Lung (tissue), 12 donors: ENCODE data around the gene ITGA11. TPM values are rescaled to one million over a fixed set of nuclear protein-coding genes. Genes with fewer than 3 reads are reported as not detected.

ENCODE experiments used
- ATAC-seq: fragments of 200-7000 bp; cut with Tn5 transposase; one replicate; pipeline ENCODE4 v1.9.1; 2020; ENCODE audit warnings: moderate number of reproducible peaks; ENCODE audit not compliant: insufficient read depth, low FRiP score
- DNase-seq, 3 donors: peaks; one replicate each; pipeline ENCODE4 v3.0.0-alpha.2; 2013 to 2017
- H3K27ac ChIP-seq, 2 donors: one replicate each; pipeline ENCODE4 v1.5.1; 2013; ENCODE audit warnings: mild to moderate bottlenecking in 2 of 2, moderate library complexity in 2 of 2, control low read depth in 1 of 2, inconsistent platforms in 1 of 2, low read depth in 1 of 2, low read length in 1 of 2
- H3K27me3 ChIP-seq, 3 donors: one replicate each; pipeline ENCODE4 v1.5.1; 2013; ENCODE audit warnings: low read length in 2 of 3; ENCODE audit not compliant: control insufficient read depth in 3 of 3, insufficient read depth in 3 of 3
- H3K36me3 ChIP-seq, 4 donors: one replicate each; pipeline ENCODE4 v1.5.1; 2013; ENCODE audit warnings: low read length in 4 of 4, mild to moderate bottlenecking in 1 of 4, moderate library complexity in 1 of 4; ENCODE audit not compliant: control insufficient read depth in 4 of 4, insufficient read depth in 4 of 4
- H3K4me1 ChIP-seq, 5 donors: one replicate each; pipeline ENCODE4 v1.5.1; 2013; ENCODE audit warnings: low read length in 5 of 5, mild to moderate bottlenecking in 2 of 5, moderate library complexity in 1 of 5; ENCODE audit not compliant: control insufficient read depth in 5 of 5, insufficient read depth in 5 of 5
- H3K4me3 ChIP-seq: one replicate; pipeline ENCODE4 v1.5.1; 2013; ENCODE audit warnings: mild to moderate bottlenecking, control low read depth, moderate library complexity
- H3K9ac ChIP-seq, 2 donors: one replicate each; pipeline ENCODE4 v1.5.1; 2013; ENCODE audit warnings: low read length in 2 of 2, control low read depth in 1 of 2; ENCODE audit not compliant: insufficient read depth in 1 of 2
- H3K9me3 ChIP-seq, 4 donors: one replicate each; pipeline ENCODE4 v1.5.1; 2013; ENCODE audit warnings: low read length in 3 of 4, mild to moderate bottlenecking in 1 of 4, moderate library complexity in 1 of 4; ENCODE audit not compliant: control insufficient read depth in 4 of 4, insufficient read depth in 3 of 4
- WGBS, 2 donors: extraction: QIAGEN DNeasy Blood & Tissue Kit; methylation state at CpG; one replicate each; pipeline ENCODE4 v1.1.7; 2013; 5-methylcytosine and 5-hydroxymethylcytosine counted together
- polyA plus RNA-seq, 2 donors: library from polyadenylated mRNA; stranded (reverse); fragments of 200-250 nt; gene quantifications; one replicate each; pipeline ENCODE4 v1.2.1, GENCODE V29; 2013
- total RNA-seq, 2 donors: library from RNA; depleted of rRNA in 1 of 2; stranded (reverse); fragments of >200 nt in 1 of 2; gene quantifications; one replicate each; pipeline ENCODE4 v1.2.1, GENCODE V29; 2014 to 2021
- TF ChIP-seq, protein P1 (sequence below): IDR thresholded peaks from 2 replicates; pipeline ENCODE4 v1.5.1; 2012; ENCODE audit warnings: mild to moderate bottlenecking; ENCODE audit errors: control extremely low read depth, extremely low read depth
- donor health status: control.
- donor health status: control.
- donor health status: Bipolar disorder and iron deficiency.
- donor health status: healthy.
- donor health status: DM: yes; HTN: yes; CAD: no.

The ITGA11 gene
- total and polyA plus RNA-seq, 4 donors, result 0.35 to 1.8 (median 1.0) TPM

DNA sequence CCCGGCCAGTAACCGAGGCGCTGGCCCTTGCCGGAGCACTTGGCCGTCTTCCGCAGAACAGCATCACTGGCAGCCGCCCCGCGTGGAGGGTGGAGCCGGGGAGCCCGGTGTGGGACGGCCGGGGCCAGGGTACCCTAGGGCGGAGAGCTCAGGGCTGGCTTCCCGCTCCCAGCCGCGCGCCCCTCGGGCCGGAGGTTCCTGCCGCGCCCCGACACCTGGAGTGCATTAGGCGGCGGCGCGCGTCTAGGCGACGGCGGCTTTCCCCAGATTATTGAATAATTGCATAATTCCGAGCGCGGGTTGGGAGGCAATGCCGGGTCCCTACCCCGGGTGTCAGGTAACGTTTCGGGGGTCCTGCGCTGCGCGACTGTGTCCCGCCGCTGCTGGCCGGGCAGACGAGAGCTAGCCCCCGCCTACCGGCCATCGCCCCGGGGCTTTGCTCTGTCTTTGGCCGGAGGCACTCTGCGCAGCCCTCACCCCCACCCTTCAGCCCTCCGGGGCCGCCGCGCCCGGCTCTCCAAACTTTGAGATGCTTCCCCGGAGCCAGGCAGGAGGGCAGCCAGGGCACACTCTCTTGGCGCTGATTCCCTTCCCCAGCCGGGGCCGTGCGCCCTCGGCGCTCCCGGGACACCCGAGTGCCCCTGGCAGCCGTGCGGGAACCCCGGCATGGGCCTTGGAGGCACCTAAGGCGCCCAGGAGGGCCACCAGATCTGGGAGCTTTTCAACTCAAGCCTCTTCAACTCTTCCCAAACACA, 749 bp downstream of the ITGA11 start:
- DNase-seq (peak in 2 of 3 donors; percentile 37 to 41), ATAC-seq (no peak)
- TF ChIP-seq, protein P1, sequence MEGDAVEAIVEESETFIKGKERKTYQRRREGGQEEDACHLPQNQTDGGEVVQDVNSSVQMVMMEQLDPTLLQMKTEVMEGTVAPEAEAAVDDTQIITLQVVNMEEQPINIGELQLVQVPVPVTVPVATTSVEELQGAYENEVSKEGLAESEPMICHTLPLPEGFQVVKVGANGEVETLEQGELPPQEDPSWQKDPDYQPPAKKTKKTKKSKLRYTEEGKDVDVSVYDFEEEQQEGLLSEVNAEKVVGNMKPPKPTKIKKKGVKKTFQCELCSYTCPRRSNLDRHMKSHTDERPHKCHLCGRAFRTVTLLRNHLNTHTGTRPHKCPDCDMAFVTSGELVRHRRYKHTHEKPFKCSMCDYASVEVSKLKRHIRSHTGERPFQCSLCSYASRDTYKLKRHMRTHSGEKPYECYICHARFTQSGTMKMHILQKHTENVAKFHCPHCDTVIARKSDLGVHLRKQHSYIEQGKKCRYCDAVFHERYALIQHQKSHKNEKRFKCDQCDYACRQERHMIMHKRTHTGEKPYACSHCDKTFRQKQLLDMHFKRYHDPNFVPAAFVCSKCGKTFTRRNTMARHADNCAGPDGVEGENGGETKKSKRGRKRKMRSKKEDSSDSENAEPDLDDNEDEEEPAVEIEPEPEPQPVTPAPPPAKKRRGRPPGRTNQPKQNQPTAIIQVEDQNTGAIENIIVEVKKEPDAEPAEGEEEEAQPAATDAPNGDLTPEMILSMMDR, result no peak
- Histone ChIP-seq H3K9me3 (no peaks in the 10 kb centered on the region), H3K36me3 (no peaks in the 10 kb centered on the region), H3K27me3 (peaks cover 0 to 59% (median 36%) of the 10 kb centered on the region in 3 donors), H3K4me1 (peaks cover 0 to 19% (median 0%) of the 10 kb centered on the region in 5 donors), H3K4me3 (peak overlapping the region; percentile 8), H3K9ac (no peak overlapping the region), H3K27ac (no peak overlapping the region)
- 6 to 8% methylated on average over 65 to 69 of the region's 69 CpGs for WGBS, 2 donors

DNA sequence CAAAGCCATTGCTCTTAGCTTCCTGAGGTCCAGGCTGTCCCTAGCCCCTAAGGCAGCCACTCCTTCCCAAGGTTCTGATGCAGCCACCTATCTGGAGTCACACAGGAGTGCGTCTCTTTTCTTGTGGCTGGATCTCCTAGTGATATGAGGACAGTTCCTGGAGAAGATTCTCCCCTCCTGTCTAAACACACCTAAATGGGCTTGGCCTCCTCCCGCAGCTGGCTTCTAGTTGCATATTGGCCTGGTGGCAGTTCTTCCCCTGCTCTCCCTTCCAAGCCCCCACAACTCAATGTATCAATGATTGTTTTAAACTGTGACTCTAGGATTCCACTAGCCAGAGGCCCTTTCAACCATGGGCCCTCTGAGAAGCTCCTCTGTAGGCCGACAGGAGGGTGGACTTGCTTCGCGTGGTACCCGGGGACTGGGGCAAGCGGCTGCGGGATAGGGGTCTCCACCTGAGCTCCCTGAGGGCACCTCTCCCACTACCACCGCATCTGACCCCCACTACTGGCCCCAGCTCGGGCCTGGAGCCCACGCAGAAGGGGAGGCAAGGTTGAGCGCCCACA, 1.4 kb downstream of the ITGA11 start:
- Histone ChIP-seq H3K9ac (no peak overlapping the region), H3K4me1 (peaks cover 0 to 19% (median 0%) of the 10 kb centered on the region in 5 donors), H3K27ac (no peak overlapping the region), H3K27me3 (peaks cover 0 to 59% (median 36%) of the 10 kb centered on the region in 3 donors), H3K4me3 (no peak overlapping the region), H3K36me3 (no peaks in the 10 kb centered on the region), H3K9me3 (no peaks in the 10 kb centered on the region)
- TF ChIP-seq, protein P1, result no peak
- WGBS, 2 donors, result 73 to 75% methylated on average over 12 of the region's 12 CpGs
- no peak for ATAC-seq
- no peak for DNase-seq

DNA sequence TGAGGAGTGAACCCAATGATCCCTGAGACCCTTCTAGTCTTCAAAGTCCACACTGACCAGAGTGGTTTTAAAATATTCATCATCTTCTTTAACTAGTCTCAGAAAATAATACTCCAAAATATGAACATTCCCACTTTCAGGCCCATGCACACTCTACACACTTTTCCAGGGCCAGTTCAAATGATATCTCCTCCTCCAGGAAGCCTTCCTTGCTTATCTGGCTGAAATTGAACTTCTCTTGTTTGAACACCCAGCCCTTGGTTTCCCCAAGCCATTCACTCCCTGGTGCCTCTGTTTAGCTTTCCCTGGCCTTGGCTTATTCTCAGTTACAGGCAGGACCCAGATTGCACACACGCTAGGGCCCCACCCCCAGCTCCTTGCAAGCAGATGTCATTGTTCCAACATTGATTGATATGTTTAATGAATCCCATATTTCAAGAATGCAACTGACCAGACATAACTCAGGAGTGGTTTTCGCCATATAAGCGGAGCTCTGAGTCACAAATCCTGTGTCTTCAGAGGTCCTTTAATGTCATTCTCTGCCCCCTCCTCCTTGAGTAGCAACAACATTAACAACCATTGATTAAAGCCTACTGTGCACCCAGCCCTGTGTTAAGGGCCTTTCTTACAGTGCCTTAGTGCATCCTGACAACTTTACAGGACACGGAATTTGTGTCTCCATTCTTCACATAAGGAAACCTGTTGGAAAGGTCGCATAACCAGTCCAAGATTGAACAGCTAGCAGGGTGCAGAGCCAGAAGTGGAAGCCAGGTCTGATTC, 2.1 kb downstream of the ITGA11 start:
- H3K9me3 ChIP-seq, result no peaks in the 10 kb centered on the region
- no peaks in the 10 kb centered on the region for H3K36me3 ChIP-seq
- no peak overlapping the region for H3K4me3 ChIP-seq
- ATAC-seq (no peak), DNase-seq (no peak)
- H3K27ac ChIP-seq, result no peak overlapping the region
- peaks cover 0 to 19% (median 0%) of the 10 kb centered on the region in 5 donors for H3K4me1 ChIP-seq
- no peak overlapping the region for H3K9ac ChIP-seq
- TF ChIP-seq, protein P1, result no peak
- peaks cover 0 to 54% (median 33%) of the 10 kb centered on the region in 3 donors for H3K27me3 ChIP-seq
- 93 to 94% methylated on average over 5 of the region's 5 CpGs for WGBS, 2 donors
